ENCODE data around the gene MAEL.

The MAEL gene

GRCh38 chr1:166988974-166989515 lies at the start of gene MAEL:
TSS of gene MAEL (plus strand) at chr1:166989280. CDS start at chr1:166989353, 73 bp downstream.
- DNase-seq: no peak

- DNase-seq: no peak
These were observed 49.2 kb upstream of the MAEL start for GRCh38 chr1:166939741-166940375.

- DNase-seq: no peak
These were observed 44.7 kb upstream of the MAEL start for GRCh38 chr1:166944186-166944967.

GRCh38 chr1:166947398-166948043 lies 41.6 kb upstream of the MAEL start:
- DNase-seq: no peak

GRCh38 chr1:166948856-166949350 lies 40.2 kb upstream of the MAEL start:
- DNase-seq: no peak

GRCh38 chr1:166950156-166950555 lies 38.9 kb upstream of the MAEL start:
- no peak for DNase-seq

- no peak for DNase-seq
These were observed 38.0 kb upstream of the MAEL start for GRCh38 chr1:166951050-166951449.

GRCh38 chr1:166952002-166952746 lies 36.9 kb upstream of the MAEL start:
- DNase-seq: no peak

GRCh38 chr1:166953491-166953890 lies 35.6 kb upstream of the MAEL start:
- DNase-seq: no peak

GRCh38 chr1:166956057-166956850 lies 32.8 kb upstream of the MAEL start:
- DNase-seq: no peak

- no peak for DNase-seq
These were observed 32.2 kb upstream of the MAEL start for GRCh38 chr1:166956872-166957271.

- DNase-seq: no peak
These were observed 28.1 kb upstream of the MAEL start for GRCh38 chr1:166960858-166961474.

GRCh38 chr1:166969074-166969677 lies 19.9 kb upstream of the MAEL start:
- DNase-seq: no peak

GRCh38 chr1:166971252-166971651 lies 17.8 kb upstream of the MAEL start:
- no peak for DNase-seq

GRCh38 chr1:166972193-166972592 lies 16.9 kb upstream of the MAEL start:
- no peak for DNase-seq

- no peak for DNase-seq
These were observed 16.3 kb upstream of the MAEL start for GRCh38 chr1:166972826-166973225.

GRCh38 chr1:166974647-166975345 lies 14.3 kb upstream of the MAEL start:
- peak; percentile 77 for DNase-seq

- DNase-seq: peak; percentile 84
These were observed 13.5 kb upstream of the MAEL start, which contains the start of gene ILDR2 for GRCh38 chr1:166975361-166976129. TSS of gene ILDR2 (minus strand) at chr1:166975540. CDS start at chr1:166975268, 272 bp downstream.

GRCh38 chr1:166977951-166978350 lies 11.1 kb upstream of the MAEL start:
- no peak for DNase-seq

Measured in activated effector memory CD4-positive, alpha-beta T cell treated with anti-CD3 and anti-CD28 coated beads, Interleukin-2, amount 50 U/mL, for 16 hours (primary cell).